A549 (cell line): ENCODE data around the gene NOS1.

Experiments used
- BHLHE40 ChIP-seq: IDR thresholded peaks from 2 replicates; pipeline ENCODE4 v1.6.1; 2012; ENCODE audit warnings: low read depth, low read length, inconsistent platforms
- CEBPB ChIP-seq, 2 experiments: fragments of >200 bp in 1 of 2; sonication (Bioruptor Twin) in 1 of 2; formaldehyde crosslinking in 1 of 2; IDR thresholded peaks; 2 replicates each; pipeline ENCODE4 v1.6.1; 2012 to 2016
- CTCF ChIP-seq: fragments of >200 bp; sonication (Bioruptor Twin); formaldehyde crosslinking; IDR thresholded peaks from 3 replicates; pipeline ENCODE4 v1.5.1; 2016
- EP300 ChIP-seq, 2 experiments: fragments of >200 bp; sonication (Bioruptor Twin); formaldehyde crosslinking; IDR thresholded peaks; 2 replicates in 1 of 2; 3 replicates in 1 of 2; pipeline ENCODE4 v1.6.1; 2016 to 2017
- MAZ ChIP-seq: fragments of 150-350 bp; IDR thresholded peaks from 2 replicates; pipeline ENCODE4 v1.6.1; 2014; ENCODE audit warnings: antibody characterized with exemption, low read depth, low read length, borderline replicate concordance
- MYC ChIP-seq: IDR thresholded peaks from 2 replicates; pipeline ENCODE4 v1.6.1; 2012; ENCODE audit warnings: mild to moderate bottlenecking, inconsistent platforms, low read length, improper control_type of control experiment, borderline replicate concordance
- NFE2L2 ChIP-seq: fragments of 150-350 bp; conservative IDR thresholded peaks from 2 replicates; pipeline ENCODE4 v1.6.1; 2014; ENCODE audit warnings: low read length
- PBX3 ChIP-seq: IDR thresholded peaks from 2 replicates; pipeline ENCODE4 v1.6.1; 2012
- POLR2A ChIP-seq: IDR thresholded peaks from 2 replicates; pipeline ENCODE4 v1.6.1; 2012; ENCODE audit warnings: mild to moderate bottlenecking, low read length
- RAD21 ChIP-seq, 2 experiments: fragments of >200 bp in 1 of 2; sonication (Bioruptor Twin) in 1 of 2; formaldehyde crosslinking in 1 of 2; IDR thresholded peaks in 1 of 2; conservative IDR thresholded peaks in 1 of 2; 2 replicates in 1 of 2; 3 replicates in 1 of 2; pipeline ENCODE4 v1.6.1; 2012 to 2018; ENCODE audit warnings: inconsistent platforms in 1 of 2
- RCOR1 ChIP-seq: fragments of 150-350 bp; IDR thresholded peaks from 2 replicates; pipeline ENCODE4 v1.6.1; 2014; ENCODE audit warnings: antibody characterized with exemption, low read length, low read depth
- SMC3 ChIP-seq: fragments of >200 bp; sonication (Bioruptor Twin); formaldehyde crosslinking; IDR thresholded peaks from 3 replicates; pipeline ENCODE4 v1.6.1; 2018; ENCODE audit warnings: inconsistent platforms
- USF2 ChIP-seq: fragments of 450-650 bp; IDR thresholded peaks from 2 replicates; pipeline ENCODE4 v1.6.1; 2014; ENCODE audit warnings: antibody characterized with exemption
- TF ChIP-seq, protein P1 (sequence below): fragments of >200 bp; sonication (Bioruptor Twin); formaldehyde crosslinking; IDR thresholded peaks from 2 replicates; pipeline ENCODE4 v1.6.1; 2016

DNA sequence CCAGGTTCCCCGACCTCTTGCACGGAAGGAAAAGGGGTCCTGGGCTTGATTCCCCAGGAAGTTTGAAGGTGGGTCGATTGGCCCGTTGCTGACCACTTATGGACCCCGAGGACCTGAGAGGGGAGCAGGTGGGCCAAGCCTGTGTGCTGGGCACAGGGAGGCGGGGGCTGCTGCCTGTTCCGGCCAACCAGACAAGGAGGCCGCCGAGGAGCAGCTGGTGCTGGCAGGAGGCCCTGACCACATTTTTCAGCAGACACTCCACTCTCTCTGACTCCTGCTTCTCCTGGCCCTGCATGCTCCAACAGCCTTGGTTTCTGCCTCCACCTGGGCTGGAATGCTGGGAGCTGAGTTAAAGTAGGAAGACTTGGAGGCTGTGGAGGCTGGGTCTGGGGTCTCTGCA is 42.8 kb downstream of the NOS1 start:
- TF ChIP-seq CTCF = no peak
- TF ChIP-seq, protein P1, sequence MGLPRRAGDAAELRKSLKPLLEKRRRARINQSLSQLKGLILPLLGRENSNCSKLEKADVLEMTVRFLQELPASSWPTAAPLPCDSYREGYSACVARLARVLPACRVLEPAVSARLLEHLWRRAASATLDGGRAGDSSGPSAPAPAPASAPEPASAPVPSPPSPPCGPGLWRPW = no peak
- no peak for TF ChIP-seq BHLHE40
- no peak for TF ChIP-seq EP300 (IDR thresholded peaks at IDR 0.05)
- no peak for TF ChIP-seq MAZ
- no peak for TF ChIP-seq SMC3
- TF ChIP-seq POLR2A = no peak
- no peak for TF ChIP-seq PBX3
- no peak for TF ChIP-seq MYC
- TF ChIP-seq RAD21 (conservative IDR thresholded peaks at IDR 0.05 in 1 of 2, IDR thresholded peaks at IDR 0.05 in 1 of 2) = no peak
- no peak for TF ChIP-seq USF2
- TF ChIP-seq RCOR1 = no peak
- no peak for TF ChIP-seq CEBPB (IDR thresholded peaks at IDR 0.05)
- no peak for TF ChIP-seq NFE2L2
